Measurements from ENCODE around the gene LACRT. TPM values are rescaled to one million over a fixed set of nuclear protein-coding genes. Genes with fewer than 3 reads are reported as not detected.

Gene LACRT, protein sequence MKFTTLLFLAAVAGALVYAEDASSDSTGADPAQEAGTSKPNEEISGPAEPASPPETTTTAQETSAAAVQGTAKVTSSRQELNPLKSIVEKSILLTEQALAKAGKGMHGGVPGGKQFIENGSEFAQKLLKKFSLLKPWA
- not detected in 2 replicates for total RNA-seq (ENCODE audit: low replicate concordance)

DNA sequence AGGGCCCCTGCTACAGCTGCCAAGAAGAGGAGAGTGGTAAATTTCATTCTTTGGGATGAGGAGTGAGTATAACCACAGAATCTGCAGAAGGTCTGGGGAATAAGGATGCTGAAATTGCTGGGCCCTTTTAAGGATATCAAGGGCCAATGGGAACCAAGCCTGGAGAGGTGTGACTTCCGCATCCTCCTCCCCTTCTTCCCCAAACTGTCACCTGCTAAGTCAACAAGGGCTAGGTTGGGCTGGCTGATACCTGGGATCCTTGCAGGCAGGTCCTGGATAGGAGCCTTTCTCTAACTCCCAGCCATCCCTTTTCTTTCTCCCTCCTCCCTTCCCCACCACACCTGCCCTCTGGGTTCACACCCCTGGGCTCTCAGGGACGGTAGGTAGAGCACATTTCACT, at the start of gene LACRT:
Gene LACRT (minus strand): TSS at position 101 of the 400 bp plus-strand sequence. CDS start 54 bp downstream, at position 47.
- H3F3A ChIP-seq (ENCODE audit: low read depth): no peaks in the 10 kb centered on the region
- no peak within 1 kb of the TSS for H3K4me2 ChIP-seq
- H3K27me3 ChIP-seq: no peaks in the 10 kb centered on the region
- DNase-seq (ENCODE audit: low spot score): no peak
- no peaks in the 10 kb centered on the region for H3K36me3 ChIP-seq
- Mint-ChIP-seq H3K9me3 (peaks cover 3% of the 10 kb centered on the region), H3K27ac (no peak within 1 kb of the TSS), H3K4me3 (peak within 1 kb of the TSS; percentile 13), H3K27me3 (ENCODE audit: insufficient read depth, low read depth) (no peaks in the 10 kb centered on the region), H3K4me1 (no peaks in the 10 kb centered on the region), H3K36me3 (no peaks in the 10 kb centered on the region)
- no peaks in the 10 kb centered on the region for H4K20me1 ChIP-seq (ENCODE audit: low read depth)
- no peaks in the 10 kb centered on the region for H3K4me1 ChIP-seq
- H3K9ac ChIP-seq: no peak within 1 kb of the TSS
- no peak within 1 kb of the TSS for H3K4me3 ChIP-seq
- no peaks in the 10 kb centered on the region for H3K79me2 ChIP-seq (ENCODE audit: low read depth)
- no peaks in the 10 kb centered on the region for H3K9me3 ChIP-seq (ENCODE audit: low read depth)
- no peak within 1 kb of the TSS for H2AFZ ChIP-seq (replicated peaks)
- no peak for TF ChIP-seq EZH2phosphoT487 (IDR thresholded peaks at IDR 0.05)
- TF ChIP-seq, protein P1, sequence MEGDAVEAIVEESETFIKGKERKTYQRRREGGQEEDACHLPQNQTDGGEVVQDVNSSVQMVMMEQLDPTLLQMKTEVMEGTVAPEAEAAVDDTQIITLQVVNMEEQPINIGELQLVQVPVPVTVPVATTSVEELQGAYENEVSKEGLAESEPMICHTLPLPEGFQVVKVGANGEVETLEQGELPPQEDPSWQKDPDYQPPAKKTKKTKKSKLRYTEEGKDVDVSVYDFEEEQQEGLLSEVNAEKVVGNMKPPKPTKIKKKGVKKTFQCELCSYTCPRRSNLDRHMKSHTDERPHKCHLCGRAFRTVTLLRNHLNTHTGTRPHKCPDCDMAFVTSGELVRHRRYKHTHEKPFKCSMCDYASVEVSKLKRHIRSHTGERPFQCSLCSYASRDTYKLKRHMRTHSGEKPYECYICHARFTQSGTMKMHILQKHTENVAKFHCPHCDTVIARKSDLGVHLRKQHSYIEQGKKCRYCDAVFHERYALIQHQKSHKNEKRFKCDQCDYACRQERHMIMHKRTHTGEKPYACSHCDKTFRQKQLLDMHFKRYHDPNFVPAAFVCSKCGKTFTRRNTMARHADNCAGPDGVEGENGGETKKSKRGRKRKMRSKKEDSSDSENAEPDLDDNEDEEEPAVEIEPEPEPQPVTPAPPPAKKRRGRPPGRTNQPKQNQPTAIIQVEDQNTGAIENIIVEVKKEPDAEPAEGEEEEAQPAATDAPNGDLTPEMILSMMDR (IDR thresholded peaks at IDR 0.05): no peak
- no peak for TF ChIP-seq EZH2 (IDR thresholded peaks at IDR 0.05)
- H3K27ac ChIP-seq: no peak within 1 kb of the TSS

- no peak for TF ChIP-seq EZH2 (IDR thresholded peaks at IDR 0.05)
- TF ChIP-seq, protein P1 (IDR thresholded peaks at IDR 0.05): no peak
- no peak for TF ChIP-seq EZH2phosphoT487 (IDR thresholded peaks at IDR 0.05)
- Mint-ChIP-seq H3K36me3 (no peaks in the 10 kb centered on the region), H3K4me1 (peaks cover 32% of the 10 kb centered on the region), H3K27ac (peak overlapping the region; percentile 57), H3K27me3 (ENCODE audit: insufficient read depth, low read depth) (peaks cover 7% of the 10 kb centered on the region), H3K9me3 (peaks cover 11% of the 10 kb centered on the region), H3K4me3 (no peak overlapping the region)
- Histone ChIP-seq H3K9ac (no peak overlapping the region), H3K9me3 (ENCODE audit: low read depth) (no peaks in the 10 kb centered on the region), H3K27ac (no peak overlapping the region), H3F3A (ENCODE audit: low read depth) (peaks cover 16% of the 10 kb centered on the region), H3K79me2 (ENCODE audit: low read depth) (no peaks in the 10 kb centered on the region), H3K36me3 (no peaks in the 10 kb centered on the region), H3K4me1 (peaks cover 26% of the 10 kb centered on the region), H2AFZ (replicated peaks) (no peak overlapping the region), H3K4me2 (peak overlapping the region; percentile 65), H4K20me1 (ENCODE audit: low read depth) (no peaks in the 10 kb centered on the region), H3K4me3 (no peak overlapping the region), H3K27me3 (no peaks in the 10 kb centered on the region)
- no peak for DNase-seq (ENCODE audit: low spot score)
Measured at GRCh38 chr12:54683398-54683797, 48.7 kb upstream of the LACRT start.

DNA sequence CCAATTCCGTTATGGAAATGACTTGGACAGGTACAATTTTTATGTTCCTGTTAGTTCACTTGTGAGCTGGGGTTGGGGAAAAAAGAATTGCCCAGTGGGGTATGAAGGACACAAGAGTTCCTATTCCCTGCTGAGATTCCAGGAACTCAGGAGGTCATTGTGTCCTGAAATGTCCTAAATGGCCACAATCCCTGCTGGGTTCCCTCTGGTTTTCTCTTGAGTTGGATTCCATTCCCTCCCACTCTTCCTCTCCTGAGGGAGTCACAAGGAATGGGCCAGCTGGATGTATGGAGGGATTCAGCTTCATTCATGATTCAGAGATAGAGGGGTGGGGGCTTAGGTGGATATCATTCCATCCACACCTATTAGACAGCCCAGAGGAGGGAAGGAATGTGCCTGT, 48.0 kb upstream of the LACRT start:
- H3K79me2 ChIP-seq (ENCODE audit: low read depth): no peaks in the 10 kb centered on the region
- H3K36me3 ChIP-seq: no peaks in the 10 kb centered on the region
- no peaks in the 10 kb centered on the region for H3K9me3 ChIP-seq (ENCODE audit: low read depth)
- H2AFZ ChIP-seq (replicated peaks): no peak overlapping the region
- Mint-ChIP-seq H3K27ac (no peak overlapping the region), H3K36me3 (no peaks in the 10 kb centered on the region), H3K4me3 (no peak overlapping the region), H3K27me3 (ENCODE audit: insufficient read depth, low read depth) (peaks cover 11% of the 10 kb centered on the region), H3K9me3 (peaks cover 8% of the 10 kb centered on the region), H3K4me1 (peaks cover 32% of the 10 kb centered on the region)
- no peak overlapping the region for H3K4me2 ChIP-seq
- H3K9ac ChIP-seq: no peak overlapping the region
- H3K27ac ChIP-seq: no peak overlapping the region
- no peak overlapping the region for H3K4me3 ChIP-seq
- H3F3A ChIP-seq (ENCODE audit: low read depth): peaks cover 16% of the 10 kb centered on the region
- no peaks in the 10 kb centered on the region for H3K27me3 ChIP-seq
- DNase-seq (ENCODE audit: low spot score): no peak
- no peaks in the 10 kb centered on the region for H4K20me1 ChIP-seq (ENCODE audit: low read depth)
- H3K4me1 ChIP-seq: peaks cover 26% of the 10 kb centered on the region
- TF ChIP-seq EZH2phosphoT487 (IDR thresholded peaks at IDR 0.05) (no peak), EZH2 (IDR thresholded peaks at IDR 0.05) (no peak)
- TF ChIP-seq, protein P1 (IDR thresholded peaks at IDR 0.05): no peak
